ENCODE data around the gene CERS4.

- TF ChIP-seq, protein P1, sequence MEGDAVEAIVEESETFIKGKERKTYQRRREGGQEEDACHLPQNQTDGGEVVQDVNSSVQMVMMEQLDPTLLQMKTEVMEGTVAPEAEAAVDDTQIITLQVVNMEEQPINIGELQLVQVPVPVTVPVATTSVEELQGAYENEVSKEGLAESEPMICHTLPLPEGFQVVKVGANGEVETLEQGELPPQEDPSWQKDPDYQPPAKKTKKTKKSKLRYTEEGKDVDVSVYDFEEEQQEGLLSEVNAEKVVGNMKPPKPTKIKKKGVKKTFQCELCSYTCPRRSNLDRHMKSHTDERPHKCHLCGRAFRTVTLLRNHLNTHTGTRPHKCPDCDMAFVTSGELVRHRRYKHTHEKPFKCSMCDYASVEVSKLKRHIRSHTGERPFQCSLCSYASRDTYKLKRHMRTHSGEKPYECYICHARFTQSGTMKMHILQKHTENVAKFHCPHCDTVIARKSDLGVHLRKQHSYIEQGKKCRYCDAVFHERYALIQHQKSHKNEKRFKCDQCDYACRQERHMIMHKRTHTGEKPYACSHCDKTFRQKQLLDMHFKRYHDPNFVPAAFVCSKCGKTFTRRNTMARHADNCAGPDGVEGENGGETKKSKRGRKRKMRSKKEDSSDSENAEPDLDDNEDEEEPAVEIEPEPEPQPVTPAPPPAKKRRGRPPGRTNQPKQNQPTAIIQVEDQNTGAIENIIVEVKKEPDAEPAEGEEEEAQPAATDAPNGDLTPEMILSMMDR (IDR thresholded peaks at IDR 0.05): no peak
- TF ChIP-seq ZFX (IDR thresholded peaks at IDR 0.05; ENCODE audit: borderline replicate concordance): no peak
These were observed 99.7 kb downstream of the CERS4 start for GRCh38 chr19:8308891-8309291.
